ENCODE data around the gene CCDC85A.

CCDC85A gene

GRCh38 chr2:56244911-56245530, 61.2 kb downstream of the CCDC85A start:
- no peak for DNase-seq

- no peak for DNase-seq
Observed at GRCh38 chr2:56248965-56249742, 65.4 kb downstream of the CCDC85A start.

- no peak for DNase-seq
Observed at GRCh38 chr2:56250153-56250729, 66.5 kb downstream of the CCDC85A start.

DNA sequence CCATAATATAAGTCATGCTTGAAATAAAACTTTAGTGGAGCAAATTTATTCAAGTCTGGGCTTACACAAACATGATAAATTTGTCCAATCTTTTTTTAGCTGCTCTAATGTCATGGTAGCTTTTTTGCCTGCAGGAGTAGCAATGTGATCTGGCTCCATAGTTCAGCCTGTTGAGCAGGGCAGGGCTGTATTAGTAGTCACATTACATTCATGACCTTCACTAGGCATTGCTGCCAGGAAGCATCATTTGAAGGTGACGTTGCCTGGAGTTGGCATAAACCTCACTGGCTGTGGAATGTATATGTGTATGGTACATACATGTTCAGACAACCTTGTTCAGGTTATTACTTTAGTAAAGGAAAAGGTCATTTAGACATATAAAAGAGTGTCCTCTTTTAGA, 76.6 kb downstream of the CCDC85A start:
- no peak for DNase-seq

DNA sequence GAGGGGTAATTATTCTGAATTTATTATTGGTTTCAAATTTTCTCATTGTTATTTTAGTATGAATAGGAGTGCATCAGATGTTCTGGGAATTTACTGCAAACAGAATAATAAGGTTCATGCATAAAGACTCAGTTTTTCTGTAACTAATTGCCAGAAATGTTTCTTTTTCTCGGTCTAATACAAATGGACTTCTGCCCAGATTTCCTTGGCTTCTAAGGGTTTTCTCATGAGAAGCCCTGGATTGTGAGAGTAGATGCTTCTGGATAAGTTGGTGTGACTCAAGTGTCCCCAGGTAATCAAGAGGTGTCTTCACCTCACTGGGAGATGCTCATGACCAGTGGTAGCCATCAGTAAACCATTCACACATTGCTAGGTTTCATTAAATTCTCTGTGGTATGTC, 78.5 kb downstream of the CCDC85A start:
- DNase-seq, result no peak

GRCh38 chr2:56263876-56264275, 80.1 kb downstream of the CCDC85A start:
- no peak for DNase-seq

GRCh38 chr2:56266761-56267414, 83.1 kb downstream of the CCDC85A start:
- DNase-seq, result no peak

- DNase-seq, result no peak
Observed at GRCh38 chr2:56267415-56267788, 83.6 kb downstream of the CCDC85A start.

DNA sequence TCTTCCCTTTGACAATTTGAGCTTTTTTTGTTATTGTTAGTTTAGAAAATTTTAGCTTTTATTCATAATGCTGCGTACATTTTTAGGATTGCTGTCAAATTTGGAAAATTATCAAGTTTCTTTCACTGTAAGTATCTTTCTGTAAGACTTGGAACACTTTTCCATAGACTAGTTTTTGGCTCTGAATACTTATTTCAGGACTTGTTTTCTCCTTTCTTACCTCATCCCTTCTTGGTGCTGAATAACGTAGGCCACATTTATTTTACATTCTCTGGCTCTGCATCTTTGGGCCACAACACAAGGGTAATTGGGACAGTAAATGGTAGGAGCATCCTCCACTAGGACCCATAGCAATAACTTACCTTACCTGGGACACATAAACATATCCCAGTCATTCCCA, 85.1 kb downstream of the CCDC85A start:
- DNase-seq, result no peak

GRCh38 chr2:56271275-56271674, 87.5 kb downstream of the CCDC85A start:
- DNase-seq, result no peak

DNA sequence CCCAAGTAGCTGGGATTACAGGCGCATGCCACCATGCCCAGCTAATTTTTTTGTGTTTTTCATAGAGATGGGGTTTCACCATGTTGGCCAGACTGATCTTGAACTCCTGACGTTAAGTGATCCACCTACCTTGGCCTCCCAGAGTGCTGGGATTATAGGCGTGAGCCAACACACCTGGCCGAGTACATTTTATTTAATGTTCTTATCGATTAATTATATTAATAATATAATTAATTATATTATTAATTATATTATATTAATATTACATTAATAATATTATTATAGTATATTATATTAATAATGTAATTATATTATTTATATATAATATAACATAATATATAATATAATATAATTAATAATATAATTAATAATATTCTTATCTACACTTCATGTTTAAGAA, 101.4 kb downstream of the CCDC85A start:
- no peak for DNase-seq

DNA sequence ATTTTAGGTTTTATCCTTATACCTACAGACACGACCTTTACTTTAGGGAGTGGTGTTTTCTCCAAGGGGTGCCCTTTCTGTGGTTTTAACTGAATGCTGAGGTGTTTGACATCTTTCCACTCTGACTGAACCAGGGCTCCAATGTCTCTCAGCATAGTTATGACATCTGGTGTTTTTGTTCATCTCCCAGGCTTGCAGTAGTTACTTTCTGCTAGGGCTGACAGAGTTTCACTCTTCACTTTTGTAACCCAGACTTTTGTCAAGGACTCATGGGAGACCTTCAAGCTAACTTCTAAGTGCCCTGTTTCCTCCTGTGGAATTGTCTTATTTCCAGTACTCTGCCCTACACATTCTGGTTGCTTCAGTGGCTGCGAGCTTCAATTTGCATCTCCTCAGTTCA, 103.1 kb downstream of the CCDC85A start:
- no peak for DNase-seq

DNA sequence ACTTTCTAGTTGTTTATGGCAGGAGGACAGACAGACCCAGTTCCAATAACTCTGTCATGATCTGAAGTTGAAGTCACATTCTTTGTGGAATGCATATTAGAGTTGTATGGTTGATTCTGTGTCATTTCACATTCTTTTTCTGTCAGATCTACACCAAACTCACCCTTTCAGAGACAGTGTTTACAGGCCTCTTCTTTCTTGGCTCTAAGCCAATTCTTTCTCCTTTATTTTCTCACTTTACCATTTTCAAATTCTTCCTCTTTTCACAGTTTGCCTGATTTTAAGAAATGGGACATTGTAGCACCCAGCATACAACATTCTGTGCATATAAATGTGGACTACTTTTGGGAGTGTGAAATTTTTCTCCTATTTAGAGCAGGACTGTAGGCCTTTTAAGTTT, 103.7 kb downstream of the CCDC85A start:
- DNase-seq, result no peak

DNA sequence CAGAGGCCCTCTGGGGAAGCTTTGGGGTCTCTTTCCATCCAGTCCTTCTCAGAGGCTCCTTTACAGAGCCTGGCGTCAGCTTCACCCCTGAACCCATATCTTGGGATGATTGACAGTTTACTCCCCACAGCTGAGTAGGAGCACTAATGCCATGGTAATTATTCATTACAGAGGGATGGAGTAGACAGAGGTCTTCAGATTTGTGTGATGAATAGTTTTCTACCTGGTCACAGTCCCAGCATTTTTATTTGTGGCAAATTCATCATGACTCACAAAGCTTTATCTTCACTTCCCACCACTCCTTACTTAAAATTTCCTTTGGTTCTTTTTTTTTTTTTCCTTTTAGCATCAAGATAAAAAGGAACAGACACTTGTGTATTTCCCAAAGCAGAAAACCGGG, 104.2 kb downstream of the CCDC85A start:
- DNase-seq, result no peak

- no peak for DNase-seq
Observed at GRCh38 chr2:56288838-56289580, 105.2 kb downstream of the CCDC85A start.

- no peak for DNase-seq
Observed at GRCh38 chr2:56291711-56292110, 107.9 kb downstream of the CCDC85A start.

GRCh38 chr2:56292951-56293350, 109.2 kb downstream of the CCDC85A start:
- DNase-seq, result no peak

DNA sequence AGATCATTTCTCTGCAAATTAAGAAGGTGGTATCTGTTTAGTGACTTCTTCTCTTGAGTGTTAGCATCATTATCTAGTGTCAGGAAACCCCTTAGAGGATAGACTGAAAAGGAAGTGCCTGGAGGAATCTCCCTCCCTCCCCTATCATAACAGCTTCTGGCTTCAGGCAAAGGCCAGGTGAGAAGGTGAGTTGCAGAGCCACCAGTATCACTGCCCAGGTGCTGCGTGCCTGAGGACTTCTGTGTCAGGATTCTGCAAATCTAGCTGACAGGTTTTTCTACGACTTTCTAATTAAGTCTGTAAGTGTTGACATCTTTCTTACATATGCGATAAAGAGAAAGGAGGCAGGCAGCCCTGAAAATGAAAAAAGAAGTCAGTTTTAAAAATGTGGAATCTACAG, 111.9 kb downstream of the CCDC85A start:
- no peak for DNase-seq

DNA sequence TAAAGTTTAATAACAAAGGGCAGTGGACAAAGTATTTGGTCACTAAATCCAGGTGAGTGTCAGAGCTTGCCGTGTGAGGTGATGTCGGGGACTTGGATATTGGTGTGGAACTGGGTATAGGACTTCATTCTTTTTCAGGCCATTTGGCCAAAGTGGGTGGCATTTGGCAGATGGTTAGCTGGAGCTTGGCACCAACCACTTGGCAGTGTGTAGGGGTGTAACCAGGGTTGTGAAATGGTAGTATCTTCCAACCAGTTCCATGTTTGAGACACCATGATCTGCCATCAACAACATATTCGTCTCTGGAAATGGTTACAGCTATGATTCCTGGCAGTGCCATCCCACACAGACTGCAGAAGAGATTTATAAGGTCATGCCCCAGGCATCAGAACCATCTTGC, 113.9 kb downstream of the CCDC85A start:
- no peak for DNase-seq

- no peak for DNase-seq
Observed at GRCh38 chr2:56299171-56299691, 115.4 kb downstream of the CCDC85A start.

DNA sequence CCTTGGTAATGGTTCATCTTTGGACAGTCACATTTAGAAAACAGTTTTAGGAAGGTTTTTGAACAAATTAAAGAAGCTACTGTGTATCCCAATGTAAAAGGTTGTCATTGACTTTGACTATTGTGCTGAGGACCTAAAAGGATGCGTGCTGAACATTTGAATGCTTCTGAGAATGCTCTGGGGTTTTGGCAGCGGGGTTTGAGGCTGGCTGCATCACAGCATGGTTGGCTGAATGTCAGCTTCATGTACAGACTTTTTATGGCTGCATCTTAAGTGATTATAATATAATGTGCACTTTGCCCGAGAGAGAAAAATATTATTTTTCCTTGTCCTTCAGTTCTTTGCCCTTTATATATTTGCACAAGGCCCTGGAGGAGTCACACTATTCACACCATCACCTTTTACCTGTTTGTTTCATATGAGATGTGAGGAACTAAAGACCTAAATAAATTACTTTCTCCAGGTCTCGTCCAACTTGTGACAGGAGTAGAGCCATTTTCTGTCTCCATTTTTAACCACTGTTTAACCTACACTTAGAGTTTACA, 125.9 kb downstream of the CCDC85A start:
- DNase-seq, result no peak

GRCh38 chr2:56313500-56313921, 129.7 kb downstream of the CCDC85A start:
- DNase-seq, result no peak

DNA sequence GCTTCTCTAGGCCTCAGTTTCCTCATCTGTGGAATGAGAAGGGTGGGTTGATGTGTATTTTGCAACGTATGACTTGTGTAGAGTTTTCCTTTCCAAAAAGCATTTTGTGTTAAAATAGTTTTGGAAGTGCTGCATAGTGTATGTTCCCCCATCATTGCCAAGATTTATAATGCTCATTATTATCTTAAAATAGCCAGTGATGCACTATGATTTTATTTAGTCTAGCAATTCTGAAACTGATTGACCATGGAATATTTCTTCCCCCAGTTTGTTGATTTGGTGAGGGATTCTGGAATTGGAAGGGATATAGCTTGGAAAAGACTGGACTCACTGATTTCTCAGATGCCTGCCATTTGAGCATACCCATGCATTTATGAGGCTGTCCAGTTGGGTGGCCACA, 130.6 kb downstream of the CCDC85A start:
- DNase-seq, result no peak
